ENCODE results near the gene BRMS1L.

Gene BRMS1L

DNA sequence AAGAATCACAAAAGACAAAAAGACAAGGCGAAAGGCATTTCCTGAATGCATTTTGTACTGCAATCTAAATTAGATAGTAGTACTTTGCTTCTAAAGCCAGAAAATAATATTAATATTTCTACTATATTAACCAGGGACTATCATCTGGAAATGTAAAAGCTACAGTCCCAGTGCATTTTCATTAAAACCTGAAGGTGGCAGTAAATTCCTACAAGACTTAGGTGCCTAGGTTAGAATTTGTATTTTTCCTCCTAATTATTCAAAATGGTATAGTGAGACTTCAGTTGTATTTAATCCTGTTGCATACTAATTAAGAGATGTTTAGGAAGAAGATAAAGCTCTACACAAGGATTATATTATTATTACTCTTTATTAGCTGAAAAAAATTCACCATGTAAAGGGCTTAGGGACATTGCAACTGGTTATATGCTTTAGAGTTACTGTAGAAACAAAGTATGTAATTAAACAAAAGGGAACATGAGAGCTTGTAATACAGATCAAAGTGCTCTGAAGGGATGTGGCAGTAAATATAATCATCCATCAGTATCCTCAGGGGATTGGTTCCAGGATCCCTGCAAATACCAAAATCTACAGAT lies 53.6 kb downstream of the BRMS1L start:
- ATAC-seq: peak; percentile 58
- TF ChIP-seq ZNF70 (CRISPR knock-in tag; IDR thresholded peaks at IDR 0.05) (no peak), ZFP3 (CRISPR knock-in tag; IDR thresholded peaks at IDR 0.05) (no peak), PPARA (CRISPR knock-in tag; IDR thresholded peaks at IDR 0.05; ENCODE audit: borderline replicate concordance) (no peak), ZC3H10 (CRISPR knock-in tag; IDR thresholded peaks at IDR 0.05) (no peak), ESRRG (CRISPR knock-in tag; IDR thresholded peaks at IDR 0.05) (no peak), ISL1 (CRISPR knock-in tag; IDR thresholded peaks at IDR 0.05) (no peak)

GRCh38 chr14:35881280-35881679 lies 55.1 kb downstream of the BRMS1L start:
- ATAC-seq: no peak
- no peak for TF ChIP-seq PPARA (CRISPR knock-in tag; IDR thresholded peaks at IDR 0.05; ENCODE audit: borderline replicate concordance)
- no peak for TF ChIP-seq ZNF8 (CRISPR knock-in tag; IDR thresholded peaks at IDR 0.05)
- no peak for TF ChIP-seq GLIS3 (CRISPR knock-in tag; IDR thresholded peaks at IDR 0.05)
- no peak for TF ChIP-seq CSRNP3 (CRISPR knock-in tag; IDR thresholded peaks at IDR 0.05)
- no peak for TF ChIP-seq ESRRG (CRISPR knock-in tag; IDR thresholded peaks at IDR 0.05)
- TF ChIP-seq, protein P1, sequence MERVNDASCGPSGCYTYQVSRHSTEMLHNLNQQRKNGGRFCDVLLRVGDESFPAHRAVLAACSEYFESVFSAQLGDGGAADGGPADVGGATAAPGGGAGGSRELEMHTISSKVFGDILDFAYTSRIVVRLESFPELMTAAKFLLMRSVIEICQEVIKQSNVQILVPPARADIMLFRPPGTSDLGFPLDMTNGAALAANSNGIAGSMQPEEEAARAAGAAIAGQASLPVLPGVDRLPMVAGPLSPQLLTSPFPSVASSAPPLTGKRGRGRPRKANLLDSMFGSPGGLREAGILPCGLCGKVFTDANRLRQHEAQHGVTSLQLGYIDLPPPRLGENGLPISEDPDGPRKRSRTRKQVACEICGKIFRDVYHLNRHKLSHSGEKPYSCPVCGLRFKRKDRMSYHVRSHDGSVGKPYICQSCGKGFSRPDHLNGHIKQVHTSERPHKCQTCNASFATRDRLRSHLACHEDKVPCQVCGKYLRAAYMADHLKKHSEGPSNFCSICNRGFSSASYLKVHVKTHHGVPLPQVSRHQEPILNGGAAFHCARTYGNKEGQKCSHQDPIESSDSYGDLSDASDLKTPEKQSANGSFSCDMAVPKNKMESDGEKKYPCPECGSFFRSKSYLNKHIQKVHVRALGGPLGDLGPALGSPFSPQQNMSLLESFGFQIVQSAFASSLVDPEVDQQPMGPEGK (CRISPR knock-in tag; IDR thresholded peaks at IDR 0.05; ENCODE audit: borderline replicate concordance): no peak
- TF ChIP-seq, protein P2, sequence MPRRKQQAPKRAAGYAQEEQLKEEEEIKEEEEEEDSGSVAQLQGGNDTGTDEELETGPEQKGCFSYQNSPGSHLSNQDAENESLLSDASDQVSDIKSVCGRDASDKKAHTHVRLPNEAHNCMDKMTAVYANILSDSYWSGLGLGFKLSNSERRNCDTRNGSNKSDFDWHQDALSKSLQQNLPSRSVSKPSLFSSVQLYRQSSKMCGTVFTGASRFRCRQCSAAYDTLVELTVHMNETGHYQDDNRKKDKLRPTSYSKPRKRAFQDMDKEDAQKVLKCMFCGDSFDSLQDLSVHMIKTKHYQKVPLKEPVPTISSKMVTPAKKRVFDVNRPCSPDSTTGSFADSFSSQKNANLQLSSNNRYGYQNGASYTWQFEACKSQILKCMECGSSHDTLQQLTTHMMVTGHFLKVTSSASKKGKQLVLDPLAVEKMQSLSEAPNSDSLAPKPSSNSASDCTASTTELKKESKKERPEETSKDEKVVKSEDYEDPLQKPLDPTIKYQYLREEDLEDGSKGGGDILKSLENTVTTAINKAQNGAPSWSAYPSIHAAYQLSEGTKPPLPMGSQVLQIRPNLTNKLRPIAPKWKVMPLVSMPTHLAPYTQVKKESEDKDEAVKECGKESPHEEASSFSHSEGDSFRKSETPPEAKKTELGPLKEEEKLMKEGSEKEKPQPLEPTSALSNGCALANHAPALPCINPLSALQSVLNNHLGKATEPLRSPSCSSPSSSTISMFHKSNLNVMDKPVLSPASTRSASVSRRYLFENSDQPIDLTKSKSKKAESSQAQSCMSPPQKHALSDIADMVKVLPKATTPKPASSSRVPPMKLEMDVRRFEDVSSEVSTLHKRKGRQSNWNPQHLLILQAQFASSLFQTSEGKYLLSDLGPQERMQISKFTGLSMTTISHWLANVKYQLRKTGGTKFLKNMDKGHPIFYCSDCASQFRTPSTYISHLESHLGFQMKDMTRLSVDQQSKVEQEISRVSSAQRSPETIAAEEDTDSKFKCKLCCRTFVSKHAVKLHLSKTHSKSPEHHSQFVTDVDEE (CRISPR knock-in tag; IDR thresholded peaks at IDR 0.05): no peak
- TF ChIP-seq ARNTL (CRISPR knock-in tag; IDR thresholded peaks at IDR 0.05; ENCODE audit: borderline replicate concordance, low read depth): no peak
- TF ChIP-seq ZNF565 (CRISPR knock-in tag; conservative IDR thresholded peaks at IDR 0.05; ENCODE audit: low read depth): no peak
- TF ChIP-seq, protein P3, sequence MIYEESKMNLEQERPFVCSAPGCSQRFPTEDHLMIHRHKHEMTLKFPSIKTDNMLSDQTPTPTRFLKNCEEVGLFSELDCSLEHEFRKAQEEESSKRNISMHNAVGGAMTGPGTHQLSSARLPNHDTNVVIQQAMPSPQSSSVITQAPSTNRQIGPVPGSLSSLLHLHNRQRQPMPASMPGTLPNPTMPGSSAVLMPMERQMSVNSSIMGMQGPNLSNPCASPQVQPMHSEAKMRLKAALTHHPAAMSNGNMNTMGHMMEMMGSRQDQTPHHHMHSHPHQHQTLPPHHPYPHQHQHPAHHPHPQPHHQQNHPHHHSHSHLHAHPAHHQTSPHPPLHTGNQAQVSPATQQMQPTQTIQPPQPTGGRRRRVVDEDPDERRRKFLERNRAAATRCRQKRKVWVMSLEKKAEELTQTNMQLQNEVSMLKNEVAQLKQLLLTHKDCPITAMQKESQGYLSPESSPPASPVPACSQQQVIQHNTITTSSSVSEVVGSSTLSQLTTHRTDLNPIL (CRISPR knock-in tag; IDR thresholded peaks at IDR 0.05; ENCODE audit: low read depth): no peak
- no peak for TF ChIP-seq BACH2 (CRISPR knock-in tag; IDR thresholded peaks at IDR 0.05; ENCODE audit: borderline replicate concordance)
- no peak for TF ChIP-seq OSR1 (CRISPR knock-in tag; IDR thresholded peaks at IDR 0.05)
- TF ChIP-seq ZC3H10 (CRISPR knock-in tag; IDR thresholded peaks at IDR 0.05): no peak
- TF ChIP-seq, protein P4, sequence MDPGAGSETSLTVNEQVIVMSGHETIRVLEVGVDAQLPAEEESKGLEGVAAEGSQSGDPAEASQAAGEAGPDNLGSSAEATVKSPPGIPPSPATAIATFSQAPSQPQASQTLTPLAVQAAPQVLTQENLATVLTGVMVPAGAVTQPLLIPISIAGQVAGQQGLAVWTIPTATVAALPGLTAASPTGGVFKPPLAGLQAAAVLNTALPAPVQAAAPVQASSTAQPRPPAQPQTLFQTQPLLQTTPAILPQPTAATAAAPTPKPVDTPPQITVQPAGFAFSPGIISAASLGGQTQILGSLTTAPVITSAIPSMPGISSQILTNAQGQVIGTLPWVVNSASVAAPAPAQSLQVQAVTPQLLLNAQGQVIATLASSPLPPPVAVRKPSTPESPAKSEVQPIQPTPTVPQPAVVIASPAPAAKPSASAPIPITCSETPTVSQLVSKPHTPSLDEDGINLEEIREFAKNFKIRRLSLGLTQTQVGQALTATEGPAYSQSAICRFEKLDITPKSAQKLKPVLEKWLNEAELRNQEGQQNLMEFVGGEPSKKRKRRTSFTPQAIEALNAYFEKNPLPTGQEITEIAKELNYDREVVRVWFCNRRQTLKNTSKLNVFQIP (CRISPR knock-in tag; IDR thresholded peaks at IDR 0.05; ENCODE audit: borderline replicate concordance, low read depth): no peak
- TF ChIP-seq ZFP30 (CRISPR knock-in tag; IDR thresholded peaks at IDR 0.05): no peak
- no peak for TF ChIP-seq ZNF70 (CRISPR knock-in tag; IDR thresholded peaks at IDR 0.05)

- peak; percentile 62; the same call in 2 of the 3 replicates for ATAC-seq
- TF ChIP-seq TCF4 (CRISPR knock-in tag; IDR thresholded peaks at IDR 0.05; ENCODE audit: borderline replicate concordance): no peak
- TF ChIP-seq ZNF8 (CRISPR knock-in tag; IDR thresholded peaks at IDR 0.05): no peak
- no peak for TF ChIP-seq CSRNP3 (CRISPR knock-in tag; IDR thresholded peaks at IDR 0.05)
- TF ChIP-seq, protein P2 (CRISPR knock-in tag; IDR thresholded peaks at IDR 0.05): no peak
- no peak for TF ChIP-seq PPARA (CRISPR knock-in tag; IDR thresholded peaks at IDR 0.05; ENCODE audit: borderline replicate concordance)
- no peak for TF ChIP-seq ISL1 (CRISPR knock-in tag; IDR thresholded peaks at IDR 0.05)
- TF ChIP-seq CSDC2 (CRISPR knock-in tag; IDR thresholded peaks at IDR 0.05): no peak
- TF ChIP-seq ZFP30 (CRISPR knock-in tag; IDR thresholded peaks at IDR 0.05): no peak
- TF ChIP-seq, protein P3 (CRISPR knock-in tag; IDR thresholded peaks at IDR 0.05; ENCODE audit: low read depth): no peak
- TF ChIP-seq ZC3H10 (CRISPR knock-in tag; IDR thresholded peaks at IDR 0.05): no peak
- TF ChIP-seq ZNF70 (CRISPR knock-in tag; IDR thresholded peaks at IDR 0.05): no peak
Measured at GRCh38 chr14:35883677-35884293, 57.6 kb downstream of the BRMS1L start.

Data from SK-N-SH treated with all-trans-retinoic acid at 6 μM for 48 hours (cell line).